ENCODE results near the gene RAB43.
A peak's percentile ranks its signal among the peaks of the same experiment; 100 is the strongest.

Gene RAB43

DNA sequence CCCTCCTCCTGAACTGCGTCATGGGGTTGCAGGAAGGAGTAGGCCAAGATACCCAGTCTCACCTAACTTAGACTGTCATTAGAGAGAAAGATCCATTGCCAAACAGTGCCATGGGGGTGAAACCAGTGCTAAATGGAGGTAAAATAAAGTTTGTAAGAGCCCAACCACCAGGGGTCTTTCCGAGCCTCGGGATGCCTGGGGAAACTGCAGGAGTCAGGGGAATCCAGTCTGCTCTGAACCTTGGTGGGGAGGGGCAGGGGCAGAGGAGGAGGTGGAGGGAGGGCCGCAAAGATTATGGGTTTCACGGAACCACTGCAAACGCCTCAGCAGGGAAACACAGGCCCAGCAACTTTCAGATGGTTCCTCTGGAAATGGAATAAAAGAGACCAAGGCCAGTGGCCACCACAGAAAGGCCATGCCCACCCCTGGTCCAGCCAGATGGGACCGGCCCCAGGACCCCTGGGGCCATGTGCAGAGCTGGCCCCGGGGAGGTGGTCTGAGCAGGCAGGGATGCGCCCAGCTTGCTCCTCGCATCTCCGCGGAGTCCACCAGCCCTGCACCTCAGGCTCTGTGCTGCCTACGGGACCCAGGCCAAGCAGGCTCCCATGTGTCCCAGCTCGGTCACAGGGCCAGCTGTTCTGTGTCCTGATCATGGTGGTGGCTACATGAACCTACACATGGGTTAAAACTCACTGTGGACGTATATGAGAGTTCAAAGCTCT, 80.9 kb downstream of the RAB43 start:
- DNase-seq (ENCODE audit: low read depth in 1 of 2, low spot score in 1 of 2), result no peak
- peaks cover 3% of the 10 kb centered on the region for H3K27me3 ChIP-seq (ENCODE audit: insufficient read depth, poor library complexity, severe bottlenecking)
- H3K4me3 ChIP-seq (replicated peaks; ENCODE audit: insufficient read depth, low read length), result no peak overlapping the region
- TF ChIP-seq GABPA (IDR thresholded peaks at IDR 0.05; ENCODE audit: low read depth), result no peak
- TF ChIP-seq SPI1 (IDR thresholded peaks at IDR 0.05; ENCODE audit: borderline replicate concordance, low read depth), result no peak
- H3K27ac ChIP-seq (replicated peaks), result no peak overlapping the region

DNA sequence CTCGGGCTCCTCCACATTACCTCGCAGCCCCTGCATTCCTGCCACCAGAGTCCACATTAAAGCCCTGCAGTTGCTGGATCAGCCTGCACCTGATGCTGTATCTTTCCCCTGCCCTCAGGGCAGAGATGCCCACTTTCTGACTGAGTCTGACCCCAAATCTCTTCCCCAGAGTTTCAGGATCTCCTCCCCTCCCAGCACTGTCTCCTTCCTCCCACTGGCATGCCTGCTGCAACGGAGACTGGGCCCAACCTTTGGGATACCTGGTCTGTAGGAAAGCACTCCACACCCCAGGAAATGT, 81.6 kb downstream of the RAB43 start:
- no peak overlapping the region for H3K4me3 ChIP-seq (replicated peaks; ENCODE audit: insufficient read depth, low read length)
- no peaks in the 10 kb centered on the region for H3K27me3 ChIP-seq (ENCODE audit: insufficient read depth, poor library complexity, severe bottlenecking)
- H3K27ac ChIP-seq (replicated peaks), result no peak overlapping the region
- DNase-seq (ENCODE audit: low read depth in 1 of 2, low spot score in 1 of 2), result no peak
- TF ChIP-seq SPI1 (IDR thresholded peaks at IDR 0.05; ENCODE audit: borderline replicate concordance, low read depth), result no peak
- TF ChIP-seq, protein P1, sequence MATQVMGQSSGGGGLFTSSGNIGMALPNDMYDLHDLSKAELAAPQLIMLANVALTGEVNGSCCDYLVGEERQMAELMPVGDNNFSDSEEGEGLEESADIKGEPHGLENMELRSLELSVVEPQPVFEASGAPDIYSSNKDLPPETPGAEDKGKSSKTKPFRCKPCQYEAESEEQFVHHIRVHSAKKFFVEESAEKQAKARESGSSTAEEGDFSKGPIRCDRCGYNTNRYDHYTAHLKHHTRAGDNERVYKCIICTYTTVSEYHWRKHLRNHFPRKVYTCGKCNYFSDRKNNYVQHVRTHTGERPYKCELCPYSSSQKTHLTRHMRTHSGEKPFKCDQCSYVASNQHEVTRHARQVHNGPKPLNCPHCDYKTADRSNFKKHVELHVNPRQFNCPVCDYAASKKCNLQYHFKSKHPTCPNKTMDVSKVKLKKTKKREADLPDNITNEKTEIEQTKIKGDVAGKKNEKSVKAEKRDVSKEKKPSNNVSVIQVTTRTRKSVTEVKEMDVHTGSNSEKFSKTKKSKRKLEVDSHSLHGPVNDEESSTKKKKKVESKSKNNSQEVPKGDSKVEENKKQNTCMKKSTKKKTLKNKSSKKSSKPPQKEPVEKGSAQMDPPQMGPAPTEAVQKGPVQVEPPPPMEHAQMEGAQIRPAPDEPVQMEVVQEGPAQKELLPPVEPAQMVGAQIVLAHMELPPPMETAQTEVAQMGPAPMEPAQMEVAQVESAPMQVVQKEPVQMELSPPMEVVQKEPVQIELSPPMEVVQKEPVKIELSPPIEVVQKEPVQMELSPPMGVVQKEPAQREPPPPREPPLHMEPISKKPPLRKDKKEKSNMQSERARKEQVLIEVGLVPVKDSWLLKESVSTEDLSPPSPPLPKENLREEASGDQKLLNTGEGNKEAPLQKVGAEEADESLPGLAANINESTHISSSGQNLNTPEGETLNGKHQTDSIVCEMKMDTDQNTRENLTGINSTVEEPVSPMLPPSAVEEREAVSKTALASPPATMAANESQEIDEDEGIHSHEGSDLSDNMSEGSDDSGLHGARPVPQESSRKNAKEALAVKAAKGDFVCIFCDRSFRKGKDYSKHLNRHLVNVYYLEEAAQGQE (IDR thresholded peaks at IDR 0.05; ENCODE audit: insufficient replicate concordance, low read depth), result no peak

DNA sequence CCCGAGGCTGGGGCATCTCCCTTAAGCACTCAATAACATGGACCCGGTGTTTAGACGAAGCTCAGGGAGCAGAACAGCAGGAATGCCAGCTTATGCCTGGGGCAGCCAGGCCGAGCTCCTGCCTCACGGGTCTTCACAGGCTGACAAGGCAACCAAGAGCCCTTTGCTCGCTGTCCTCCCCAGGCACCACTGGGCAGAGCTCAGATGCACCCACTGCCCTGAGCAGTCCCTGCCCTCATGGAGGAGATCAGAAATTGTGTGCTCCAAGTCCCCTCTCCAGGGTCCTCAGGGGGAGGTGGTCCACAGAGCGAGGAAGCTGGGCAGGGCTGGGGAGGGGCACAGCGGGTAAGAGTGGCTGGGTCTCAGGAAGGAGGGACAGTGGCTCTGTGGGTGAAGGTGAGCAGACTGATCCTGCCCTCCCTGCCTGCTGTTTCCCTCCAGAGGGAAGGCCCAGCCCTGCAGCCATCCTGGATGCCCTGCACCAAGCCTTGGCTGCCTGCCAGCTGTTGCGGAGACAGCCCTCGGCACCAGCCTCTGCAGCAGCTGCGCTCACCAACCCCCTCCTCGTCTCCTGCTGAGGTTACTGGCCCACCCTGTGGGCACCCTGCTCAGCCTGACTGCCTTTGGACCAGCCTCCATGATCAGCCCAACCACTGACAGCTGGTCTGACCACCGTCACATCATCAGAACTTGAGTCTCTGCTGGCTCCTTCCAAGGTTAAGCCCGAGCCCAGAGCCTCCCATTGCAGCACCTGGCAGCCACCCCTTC, 82.1 kb downstream of the RAB43 start:
- H3K27me3 ChIP-seq (ENCODE audit: insufficient read depth, poor library complexity, severe bottlenecking), result no peaks in the 10 kb centered on the region
- no peak overlapping the region for H3K4me3 ChIP-seq (replicated peaks; ENCODE audit: insufficient read depth, low read length)
- TF ChIP-seq, protein P2, sequence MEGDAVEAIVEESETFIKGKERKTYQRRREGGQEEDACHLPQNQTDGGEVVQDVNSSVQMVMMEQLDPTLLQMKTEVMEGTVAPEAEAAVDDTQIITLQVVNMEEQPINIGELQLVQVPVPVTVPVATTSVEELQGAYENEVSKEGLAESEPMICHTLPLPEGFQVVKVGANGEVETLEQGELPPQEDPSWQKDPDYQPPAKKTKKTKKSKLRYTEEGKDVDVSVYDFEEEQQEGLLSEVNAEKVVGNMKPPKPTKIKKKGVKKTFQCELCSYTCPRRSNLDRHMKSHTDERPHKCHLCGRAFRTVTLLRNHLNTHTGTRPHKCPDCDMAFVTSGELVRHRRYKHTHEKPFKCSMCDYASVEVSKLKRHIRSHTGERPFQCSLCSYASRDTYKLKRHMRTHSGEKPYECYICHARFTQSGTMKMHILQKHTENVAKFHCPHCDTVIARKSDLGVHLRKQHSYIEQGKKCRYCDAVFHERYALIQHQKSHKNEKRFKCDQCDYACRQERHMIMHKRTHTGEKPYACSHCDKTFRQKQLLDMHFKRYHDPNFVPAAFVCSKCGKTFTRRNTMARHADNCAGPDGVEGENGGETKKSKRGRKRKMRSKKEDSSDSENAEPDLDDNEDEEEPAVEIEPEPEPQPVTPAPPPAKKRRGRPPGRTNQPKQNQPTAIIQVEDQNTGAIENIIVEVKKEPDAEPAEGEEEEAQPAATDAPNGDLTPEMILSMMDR (IDR thresholded peaks at IDR 0.05; ENCODE audit: insufficient read depth, low read length), result no peak
- TF ChIP-seq POLR2AphosphoS5 (IDR thresholded peaks at IDR 0.05; ENCODE audit: low read depth), result no peak
- TF ChIP-seq, protein P1 (IDR thresholded peaks at IDR 0.05; ENCODE audit: insufficient replicate concordance, low read depth), result no peak
- no peak for TF ChIP-seq SPI1 (IDR thresholded peaks at IDR 0.05; ENCODE audit: borderline replicate concordance, low read depth)
- no peak for TF ChIP-seq GABPA (IDR thresholded peaks at IDR 0.05; ENCODE audit: low read depth)
- H3K27ac ChIP-seq (replicated peaks), result no peak overlapping the region
- peak in 1 of 2 experiments; percentile 31 for DNase-seq (ENCODE audit: low read depth in 1 of 2, low spot score in 1 of 2)

DNA sequence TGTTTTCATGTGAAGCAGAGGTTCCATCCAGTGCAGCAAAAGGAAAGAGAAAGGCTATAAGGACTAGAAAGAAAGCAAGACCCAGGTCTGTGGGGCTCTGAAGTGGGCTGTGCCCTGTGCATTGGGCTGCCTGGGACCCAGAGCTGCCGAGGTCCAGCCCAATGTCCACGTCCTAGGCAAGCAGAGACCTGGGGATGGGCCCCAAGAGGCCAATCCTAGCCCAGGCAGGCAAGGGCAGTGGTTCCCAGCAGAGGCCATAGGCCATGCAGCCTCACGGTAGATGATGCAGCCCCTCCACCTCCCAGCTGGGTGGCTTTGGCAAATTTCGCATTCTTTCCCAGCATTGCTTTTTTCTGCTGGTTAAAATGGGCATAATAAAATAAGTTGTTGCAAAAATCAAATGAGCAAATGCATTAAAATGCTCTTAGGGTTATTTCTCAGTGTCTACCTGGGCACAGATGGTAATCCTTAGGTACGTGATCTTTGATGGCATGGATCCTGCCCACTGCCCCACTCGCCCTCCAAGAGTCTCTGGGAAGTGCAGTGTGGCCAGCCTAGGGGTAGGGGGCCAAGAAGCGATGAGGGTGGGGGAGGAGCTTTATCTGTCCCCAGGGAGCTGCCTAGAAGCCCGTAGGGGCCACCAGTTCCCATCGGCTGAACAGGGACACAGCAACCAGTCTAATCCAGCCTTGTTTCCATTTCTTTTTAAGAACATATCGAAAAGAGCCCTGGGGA, 83.3 kb downstream of the RAB43 start:
- no peak for DNase-seq (ENCODE audit: low read depth in 1 of 2, low spot score in 1 of 2)
- no peak for TF ChIP-seq GABPA (IDR thresholded peaks at IDR 0.05; ENCODE audit: low read depth)
- TF ChIP-seq, protein P2 (IDR thresholded peaks at IDR 0.05; ENCODE audit: insufficient read depth, low read length), result no peak
- no peak for TF ChIP-seq SPI1 (IDR thresholded peaks at IDR 0.05; ENCODE audit: borderline replicate concordance, low read depth)
- TF ChIP-seq POLR2AphosphoS5 (IDR thresholded peaks at IDR 0.05; ENCODE audit: low read depth), result no peak
- H3K4me3 ChIP-seq (replicated peaks; ENCODE audit: insufficient read depth, low read length), result no peak overlapping the region
- no peaks in the 10 kb centered on the region for H3K27me3 ChIP-seq (ENCODE audit: insufficient read depth, poor library complexity, severe bottlenecking)
- no peak overlapping the region for H3K27ac ChIP-seq (replicated peaks)
